Loucy (cell line): ENCODE measurements around the gene FAM53A.
A peak's percentile ranks its signal among the peaks of the same experiment; 100 is the strongest.

Experiments
- H2AFZ ChIP-seq: fragments of 200-600 bp; sonication (generic); 2 replicates; pipeline ENCODE4 v1.6.0; 2016; ENCODE audit warnings: antibody characterized with exemption, mild to moderate bottlenecking, low read length, moderate library complexity
- H3F3A ChIP-seq: fragments of 200-600 bp; 2 replicates; pipeline ENCODE4 v1.6.0; 2016; ENCODE audit warnings: antibody characterized with exemption, low read depth, mild to moderate bottlenecking
- H3K27me3 ChIP-seq: fragments of 200-600 bp; sonication (generic); 2 replicates; pipeline ENCODE4 v1.6.1; 2014; ENCODE audit warnings: low read length, mild to moderate bottlenecking; ENCODE audit not compliant: insufficient read depth, poor library complexity, severe bottlenecking
- H3K36me3 ChIP-seq: fragments of 200-600 bp; sonication (generic); 2 replicates; pipeline ENCODE4 v1.6.1; 2016; ENCODE audit warnings: low read length; ENCODE audit not compliant: insufficient read depth
- H3K4me1 ChIP-seq: fragments of 200-600 bp; sonication (generic); 2 replicates; pipeline ENCODE4 v1.5.1; 2014; ENCODE audit warnings: low read length, mild to moderate bottlenecking; ENCODE audit not compliant: insufficient read depth, poor library complexity, severe bottlenecking
- H3K4me2 ChIP-seq: fragments of 200-600 bp; sonication (generic); 2 replicates; pipeline ENCODE4 v1.6.0; 2014; ENCODE audit warnings: antibody characterized with exemption, low read length, low read depth, mild to moderate bottlenecking; ENCODE audit not compliant: poor library complexity, severe bottlenecking
- H3K4me3 ChIP-seq: fragments of 200-600 bp; sonication (generic); 2 replicates; pipeline ENCODE4 v1.5.1; 2014; ENCODE audit warnings: low read length, mild to moderate bottlenecking, mixed read lengths; ENCODE audit not compliant: poor library complexity, severe bottlenecking
- H3K79me2 ChIP-seq: fragments of 200-600 bp; sonication (generic); 2 replicates; pipeline ENCODE4 v1.6.1; 2014; ENCODE audit warnings: low read length; ENCODE audit not compliant: insufficient read depth
- H3K9ac ChIP-seq: fragments of 200-600 bp; sonication (generic); 2 replicates; pipeline ENCODE4 v1.6.0; 2014; ENCODE audit warnings: mild to moderate bottlenecking, low read depth, low read length, moderate library complexity; ENCODE audit not compliant: poor library complexity, severe bottlenecking
- H3K9me2 ChIP-seq: fragments of 200-600 bp; sonication (generic); replicated peaks from 2 replicates; pipeline ENCODE4 v1.6.1; 2016; ENCODE audit warnings: low read depth, low read length, mixed read lengths
- H3K9me3 ChIP-seq: fragments of 200-600 bp; sonication (generic); 2 replicates; pipeline ENCODE4 v1.6.1; 2014; ENCODE audit warnings: mild to moderate bottlenecking, antibody characterized with exemption, low read length, low read depth; ENCODE audit not compliant: insufficient read depth
- H4K20me1 ChIP-seq: fragments of 200-600 bp; sonication (generic); 2 replicates; pipeline ENCODE4 v1.6.0; 2014; ENCODE audit warnings: antibody characterized with exemption, low read length, mild to moderate bottlenecking; ENCODE audit not compliant: insufficient read depth, poor library complexity, severe bottlenecking
- CTCF ChIP-seq: fragments of 200-600 bp; sonication (generic); conservative IDR thresholded peaks from 2 replicates; pipeline ENCODE4 v1.5.1; 2014; ENCODE audit warnings: mild to moderate bottlenecking, antibody characterized with exemption, low read length
- EZH2phosphoT487 ChIP-seq: fragments of 200-600 bp; IDR thresholded peaks from 2 replicates; pipeline ENCODE4 v1.6.1; 2018; ENCODE audit warnings: antibody characterized with exemption, mild to moderate bottlenecking, moderate library complexity, borderline replicate concordance

FAM53A gene

GRCh38 chr4:1628892-1629698, 55.0 kb downstream of the FAM53A start:
- H3K27me3 ChIP-seq, result no peaks in the 10 kb centered on the region
- H2AFZ ChIP-seq, result no peak overlapping the region
- TF ChIP-seq CTCF (peak; percentile 88), EZH2phosphoT487 (no peak)
- no peak overlapping the region for H3K9ac ChIP-seq
- no peaks in the 10 kb centered on the region for H4K20me1 ChIP-seq
- no peak overlapping the region for H3K4me3 ChIP-seq
- no peaks in the 10 kb centered on the region for H3K36me3 ChIP-seq
- no peak overlapping the region for H3K4me2 ChIP-seq
- H3K9me2 ChIP-seq, result no peaks in the 10 kb centered on the region
- peaks cover 12% of the 10 kb centered on the region; the same call in 1 of the 2 replicates for H3K9me3 ChIP-seq
- H3K79me2 ChIP-seq, result no peaks in the 10 kb centered on the region
- no peaks in the 10 kb centered on the region for H3K4me1 ChIP-seq
- H3F3A ChIP-seq, result no peaks in the 10 kb centered on the region

GRCh38 chr4:1627417-1628313, 56.4 kb downstream of the FAM53A start:
- no peaks in the 10 kb centered on the region for H3K4me1 ChIP-seq
- H3K36me3 ChIP-seq, result no peaks in the 10 kb centered on the region
- H3F3A ChIP-seq, result no peaks in the 10 kb centered on the region
- peaks cover 13% of the 10 kb centered on the region; the same call in 1 of the 2 replicates for H3K9me3 ChIP-seq
- H3K4me3 ChIP-seq, result no peak overlapping the region
- no peak overlapping the region for H3K9ac ChIP-seq
- no peak for TF ChIP-seq EZH2phosphoT487
- TF ChIP-seq CTCF, result no peak
- H2AFZ ChIP-seq, result no peak overlapping the region
- no peak overlapping the region for H3K4me2 ChIP-seq
- no peaks in the 10 kb centered on the region for H3K27me3 ChIP-seq
- H3K9me2 ChIP-seq, result no peaks in the 10 kb centered on the region
- H3K79me2 ChIP-seq, result no peaks in the 10 kb centered on the region
- no peaks in the 10 kb centered on the region for H4K20me1 ChIP-seq

GRCh38 chr4:1626941-1627340, 57.2 kb downstream of the FAM53A start:
- Histone ChIP-seq H3K36me3 (no peaks in the 10 kb centered on the region), H3K9ac (no peak overlapping the region), H3K4me3 (no peak overlapping the region), H3K4me1 (no peaks in the 10 kb centered on the region), H3K79me2 (no peaks in the 10 kb centered on the region), H3F3A (no peaks in the 10 kb centered on the region), H4K20me1 (no peaks in the 10 kb centered on the region), H2AFZ (no peak overlapping the region), H3K27me3 (no peaks in the 10 kb centered on the region), H3K4me2 (no peak overlapping the region), H3K9me3 (peaks cover 13% of the 10 kb centered on the region; the same call in 1 of the 2 replicates), H3K9me2 (no peaks in the 10 kb centered on the region)
- TF ChIP-seq CTCF (no peak), EZH2phosphoT487 (no peak)
